GM12873 (cell line): ENCODE data around the gene NOS3.

Experiments
- CTCF ChIP-seq: IDR thresholded peaks from 2 replicates; pipeline ENCODE4 v1.5.1; 2012; ENCODE audit warnings: low read depth, mild to moderate bottlenecking, moderate library complexity, low read length, control low read depth; ENCODE audit not compliant: insufficient read depth; ENCODE audit errors: missing control alignments

Gene NOS3

GRCh38 chr7:150980663-150981062, 10.2 kb upstream of the NOS3 start:
- TF ChIP-seq CTCF = no peak

GRCh38 chr7:150981644-150982043, 9.2 kb upstream of the NOS3 start:
- TF ChIP-seq CTCF = no peak

- TF ChIP-seq CTCF = no peak
These were observed 8.5 kb upstream of the NOS3 start for GRCh38 chr7:150982351-150982750.

- no peak for TF ChIP-seq CTCF
These were observed 6.9 kb upstream of the NOS3 start for GRCh38 chr7:150983893-150984368.

- peak; percentile 83 for TF ChIP-seq CTCF
These were observed 4.7 kb upstream of the NOS3 start for GRCh38 chr7:150986099-150986512.

GRCh38 chr7:150986556-150986955, 4.3 kb upstream of the NOS3 start:
- TF ChIP-seq CTCF = no peak

- TF ChIP-seq CTCF = peak; percentile 81
These were observed 2.3 kb upstream of the NOS3 start for GRCh38 chr7:150988230-150989226.
